GM19238 (cell line): ENCODE measurements around the gene PRDM4.
A peak's percentile ranks its signal among the peaks of the same experiment; 100 is the strongest.
"Not testable (repeated sequence)": the region's sequence is repeated elsewhere in the genome, so short reads cannot be mapped to it uniquely, and the experiment has no call there.

Experiments used
- DNase-seq: peaks from one replicate; pipeline ENCODE4 v3.0.0; 2011; ENCODE audit warnings: low spot score; ENCODE audit not compliant: insufficient read length

The PRDM4 gene

GRCh38 chr12:107774349-107775029, 13.6 kb upstream of the PRDM4 start, which contains the start of gene ASCL4:
Gene ASCL4, plus strand, starts transcription at chr12:107774704. Its CDS starts 515 bp downstream, at chr12:107775219.
- DNase-seq, result no peak

GRCh38 chr12:107767466-107767865, 6.5 kb upstream of the PRDM4 start:
- DNase-seq, result no peak

GRCh38 chr12:107765316-107765715, 4.4 kb upstream of the PRDM4 start:
- no peak for DNase-seq

- no peak for DNase-seq
These were observed 3.7 kb upstream of the PRDM4 start for GRCh38 chr12:107764626-107765025.

GRCh38 chr12:107762874-107763273, 1.9 kb upstream of the PRDM4 start:
- no peak for DNase-seq

GRCh38 chr12:107761502-107761904, 566 bp upstream of the PRDM4 start:
- DNase-seq, result no peak

GRCh38 chr12:107760207-107760808, 629 bp downstream of the PRDM4 start:
- no peak for DNase-seq

- DNase-seq, result no peak
These were observed 1.5 kb downstream of the PRDM4 start for GRCh38 chr12:107759410-107759809.

- no peak for DNase-seq
These were observed 11.9 kb downstream of the PRDM4 start for GRCh38 chr12:107749083-107749482.

GRCh38 chr12:107748472-107748871, 12.5 kb downstream of the PRDM4 start:
- no peak for DNase-seq

- DNase-seq, result peak; percentile 64
These were observed 24.0 kb downstream of the PRDM4 start for GRCh38 chr12:107736914-107737313.

GRCh38 chr12:107735763-107736162, 25.2 kb downstream of the PRDM4 start:
- DNase-seq, result no peak

- DNase-seq, result no peak
These were observed 26.8 kb downstream of the PRDM4 start for GRCh38 chr12:107734139-107734538.

- DNase-seq, result no peak
These were observed 28.6 kb downstream of the PRDM4 start for GRCh38 chr12:107732365-107732764.

GRCh38 chr12:107731366-107731765, 29.6 kb downstream of the PRDM4 start:
- DNase-seq, result peak; percentile 5

- DNase-seq, result no peak
These were observed 30.2 kb downstream of the PRDM4 start for GRCh38 chr12:107730618-107731341.

- not testable (repeated sequence) for DNase-seq
These were observed 33.2 kb downstream of the PRDM4 start for GRCh38 chr12:107727742-107728141.

GRCh38 chr12:107727327-107727726, 33.6 kb downstream of the PRDM4 start:
- DNase-seq, result not testable (repeated sequence)

- no peak for DNase-seq
These were observed 42.3 kb downstream of the PRDM4 start for GRCh38 chr12:107718606-107719005.

- DNase-seq, result no peak
These were observed 45.2 kb downstream of the PRDM4 start for GRCh38 chr12:107715780-107716179.

- not testable (repeated sequence) for DNase-seq
These were observed 55.4 kb downstream of the PRDM4 start for GRCh38 chr12:107705522-107705921.

- no peak for DNase-seq
These were observed 56.9 kb downstream of the PRDM4 start for GRCh38 chr12:107704041-107704440.
